K562 (cell line): ENCODE results near the gene CTTNBP2NL. TPM values are rescaled to one million over a fixed set of nuclear protein-coding genes. Genes with fewer than 3 reads are reported as not detected.

Source experiments
- ATAC-seq: fragments of 200-7000 bp; cut with Tn5 transposase; 3 replicates; pipeline ENCODE4 v1.9.1; 2020; ENCODE audit warnings: moderate library complexity
- BruUV-seq: library from RNA; stranded (reverse); fragments of 400-500 nt; replicated peaks from 2 replicates; lab custom pipeline; 2021; lab: Mats Ljungman, UMichigan
- CTCF ChIA-PET: fragments of 300-600 bp; formaldehyde crosslinking; extraction: SDS; loops from one replicate; lab custom pipeline; 2021; ENCODE audit warnings: low intra/inter-chr PET ratio; lab: Yijun Ruan, JAX
- POLR2A ChIA-PET: fragments of 300-600, 350-650 bp; sonication (Branson Sonifier 250); formaldehyde crosslinking; extraction: SDS; loops from one replicate; lab custom pipeline; 2021; ENCODE audit warnings: antibody characterized with exemption, inconsistent platforms; lab: Yijun Ruan, JAX
- DNase-seq, 4 experiments: peaks; one replicate each; pipeline versions ENCODE4 v3.0.0 to v3.0.0-alpha.2; 2011 to 2018; ENCODE audit warnings: low spot score in 3 of 4, mixed read lengths in 3 of 4; ENCODE audit errors: extremely low read depth in 1 of 4
- FAIRE-seq: peaks from 2 replicates; lab custom pipeline; 2011; peaks lifted over from hg19 to GRCh38; lab: Jason Lieb, UNC
- H2AFZ ChIP-seq: 2 replicates; pipeline ENCODE4 v1.6.0; 2011; ENCODE audit warnings: low read depth, low read length, control low read depth, inconsistent platforms
- H3K27ac ChIP-seq: fragments of 200-600 bp; 3 replicates; pipeline ENCODE4 v1.8.0; 2011; ENCODE audit warnings: low read depth, mild to moderate bottlenecking, control low read depth, inconsistent platforms, low read length, moderate library complexity, mixed read lengths; ENCODE audit errors: extremely low read depth
- H3K27me3 ChIP-seq, 2 experiments: fragments of 300-600 bp in 1 of 2; 2 replicates in 1 of 2; 3 replicates in 1 of 2; pipeline versions ENCODE4 v1.6.0 to v1.8.0; 2011; ENCODE audit warnings: inconsistent platforms in 2 of 2, low read length in 2 of 2, mild to moderate bottlenecking in 1 of 2, mixed read lengths in 1 of 2, moderate library complexity in 1 of 2; ENCODE audit not compliant: control insufficient read depth in 2 of 2, insufficient read depth in 2 of 2
- H3K36me3 ChIP-seq: fragments of 300-600 bp; 3 replicates; pipeline ENCODE4 v1.8.0; 2011; ENCODE audit warnings: mild to moderate bottlenecking, low read length, inconsistent platforms; ENCODE audit not compliant: control insufficient read depth, insufficient read depth
- H3K4me1 ChIP-seq, 2 experiments: fragments of 200-600 bp in 1 of 2; replicated peaks in 1 of 2; 2 replicates in 1 of 2; 3 replicates in 1 of 2; pipeline versions ENCODE4 v1.5.1 to v1.8.0; 2011; ENCODE audit warnings: inconsistent platforms in 2 of 2, low read length in 2 of 2, mild to moderate bottlenecking in 1 of 2, mixed read lengths in 1 of 2, moderate library complexity in 1 of 2; ENCODE audit not compliant: control insufficient read depth in 2 of 2, insufficient read depth in 2 of 2
- H3K4me2 ChIP-seq: 2 replicates; pipeline ENCODE4 v1.6.1; 2011; ENCODE audit warnings: low read length, control low read depth, inconsistent platforms, mixed read lengths; ENCODE audit not compliant: insufficient read depth
- H3K4me3 ChIP-seq: fragments of 200-600 bp; sonication (generic), shearing (Covaris generic); 2 replicates; pipeline ENCODE4 v1.5.1; 2016; ENCODE audit warnings: control low read depth, inconsistent platforms
- H3K79me2 ChIP-seq: fragments of 200-600 bp; 3 replicates; pipeline ENCODE4 v1.8.0; 2011; ENCODE audit warnings: low read length, inconsistent platforms; ENCODE audit not compliant: control insufficient read depth, insufficient read depth
- H3K9ac ChIP-seq, 2 experiments: 2 replicates each; pipeline versions ENCODE4 v1.6.0 to v1.6.1; 2011; ENCODE audit warnings: low read depth in 2 of 2, low read length in 2 of 2, control low read depth in 1 of 2, inconsistent platforms in 1 of 2, mild to moderate bottlenecking in 1 of 2, mixed read lengths in 1 of 2; ENCODE audit not compliant: insufficient read depth in 1 of 2
- H3K9me1 ChIP-seq: one replicate; pipeline ENCODE4 v1.6.0; 2011; ENCODE audit warnings: inconsistent platforms, mild to moderate bottlenecking, low read length, moderate library complexity; ENCODE audit not compliant: control insufficient read depth, insufficient read depth
- H3K9me3 ChIP-seq: replicated peaks from 2 replicates; pipeline ENCODE4 v1.5.1; 2011; ENCODE audit warnings: low read depth, low read length, inconsistent platforms; ENCODE audit not compliant: control insufficient read depth, insufficient read depth
- H4K20me1 ChIP-seq: replicated peaks from 2 replicates; pipeline ENCODE4 v1.6.1; 2011; ENCODE audit warnings: low read length, inconsistent platforms, mixed read lengths; ENCODE audit not compliant: control insufficient read depth, insufficient read depth
- ARNT ChIP-seq, 2 experiments: fragments of 450-650 bp; IDR thresholded peaks; 2 replicates each; pipeline ENCODE4 v1.6.1; 2016; ENCODE audit warnings: mild to moderate bottlenecking in 1 of 2
- ETV5 ChIP-seq: sonication (generic); formaldehyde crosslinking; IDR thresholded peaks from 2 replicates; pipeline ENCODE4 v1.4.0; 2020; ENCODE audit warnings: low read depth, mild to moderate bottlenecking, missing genetic modification reagents
- GTF2A2 ChIP-seq: IDR thresholded peaks from 2 replicates; pipeline ENCODE4 v1.6.1; 2016; ENCODE audit warnings: mild to moderate bottlenecking, missing genetic modification characterization, missing compliant biosample characterization
- MAZ ChIP-seq, 2 experiments: fragments of 450-650 bp in 1 of 2; sonication (generic) in 1 of 2; formaldehyde crosslinking; IDR thresholded peaks in 1 of 2; conservative IDR thresholded peaks in 1 of 2; 2 replicates each; pipeline versions ENCODE4 v1.4.0 to v1.5.0; 2020; ENCODE audit warnings: mild to moderate bottlenecking in 1 of 2, missing genetic modification reagents in 1 of 2
- MCM2 ChIP-seq: fragments of 450-650 bp; IDR thresholded peaks from 2 replicates; pipeline ENCODE4 v1.6.1; 2017; ENCODE audit warnings: low read depth, mild to moderate bottlenecking
- POLR2G ChIP-seq: fragments of 200-400 bp; formaldehyde crosslinking; IDR thresholded peaks from 2 replicates; pipeline ENCODE4 v1.6.1; 2017; ENCODE audit warnings: low read depth, mild to moderate bottlenecking, antibody characterized with exemption, low read length, moderate library complexity
- PYGO2 ChIP-seq: fragments of 450-650 bp; IDR thresholded peaks from 2 replicates; pipeline ENCODE4 v1.6.1; 2016; ENCODE audit warnings: mild to moderate bottlenecking, missing genetic modification characterization, moderate library complexity, missing compliant biosample characterization
- RBM39 ChIP-seq: fragments of 200-400 bp; formaldehyde crosslinking; optimal IDR thresholded peaks from 2 replicates; pipeline ENCODE3; 2018; ENCODE audit warnings: low read depth, low read length
- SLC30A9 ChIP-seq: fragments of 250-450 bp; sonication (Bioruptor Pico); IDR thresholded peaks from 2 replicates; pipeline ENCODE4 v1.8.0; 2022; ENCODE audit warnings: mild to moderate bottlenecking, moderate library complexity
- SP1 ChIP-seq: sonication (generic); formaldehyde crosslinking; IDR thresholded peaks from 2 replicates; pipeline ENCODE4 v1.8.1; 2022; ENCODE audit warnings: mild to moderate bottlenecking, missing genetic modification reagents
- ZNF133 ChIP-seq: fragments of 250-450 bp; sonication (Bioruptor Pico); IDR thresholded peaks from 2 replicates; pipeline ENCODE4 v1.4.0; 2020; ENCODE audit warnings: mild to moderate bottlenecking
- ZNF165 ChIP-seq: fragments of 250-450 bp; sonication (Bioruptor Pico); IDR thresholded peaks from 2 replicates; pipeline ENCODE4 v1.4.0; 2020; ENCODE audit warnings: borderline replicate concordance
- ZNF197 ChIP-seq: fragments of 200-800 bp; sonication (Bioruptor generic); IDR thresholded peaks from 2 replicates; pipeline ENCODE4 v1.6.1; 2016; ENCODE audit warnings: low read depth, missing genetic modification characterization, missing compliant biosample characterization
- ZNF445 ChIP-seq: fragments of 250-450 bp; sonication (Bioruptor Pico); IDR thresholded peaks from 2 replicates; pipeline ENCODE4 v1.4.0; 2020; ENCODE audit warnings: low read depth, mild to moderate bottlenecking, moderate library complexity
- ZNF695 ChIP-seq: fragments of 450-650 bp; formaldehyde crosslinking; IDR thresholded peaks from 2 replicates; pipeline ENCODE4 v1.4.0; 2020; ENCODE audit warnings: mild to moderate bottlenecking, moderate library complexity
- ZNF79 ChIP-seq: fragments of 250-450 bp; sonication (Bioruptor Pico); IDR thresholded peaks from 2 replicates; pipeline ENCODE4 v1.4.0; 2020; ENCODE audit warnings: low read depth, mild to moderate bottlenecking, moderate library complexity
- WGBS: fragments of 100-300 bp; shearing (Covaris generic); methylation state at CpG from one replicate; pipeline ENCODE4 v1.1.6; 2016; ENCODE audit warnings: low coverage, mixed read lengths; ENCODE audit not compliant: insufficient coverage; ENCODE audit errors: missing lambda C conversion rate; 5-methylcytosine and 5-hydroxymethylcytosine counted together
- in situ Hi-C: fragments of 300-500 bp; cut with MboI; formaldehyde crosslinking; loops from 4 replicates; pipeline ENCODE4 v1.15.0; 2018; ENCODE audit warnings: inconsistent platforms, mixed read lengths
- intact Hi-C: fragments of 100-400 bp; cut with micrococcal nuclease; formaldehyde crosslinking; loops from 2 replicates; pipeline ENCODE4 v1.14.2; 2022
- polyA plus RNA-seq, 8 experiments: library from polyadenylated mRNA; depleted of rRNA in 4 of 8; stranded (reverse) in 5 of 8; unstranded in 3 of 8; fragments of >200 nt; fragmentation: Nextera tagmentation in 2 of 8; fragmentation: Illumina TruSeq in 1 of 8; extraction: Ambion mirVana in 2 of 8; extraction: Trizol in 1 of 8; gene quantifications; 2 replicates each; pipeline versions ENCODE4 v1.2.1 to v1.2.3, GENCODE V29; 2011 to 2014; ENCODE audit warnings: inconsistent platforms in 1 of 8, missing spikeins in 1 of 8
- total RNA-seq, 7 experiments: library from RNA; depleted of rRNA in 6 of 7; stranded (reverse); fragments of >200 nt in 6 of 7; fragmentation: Illumina TruSeq in 2 of 7; extraction: Trizol in 2 of 7; gene quantifications; 2 replicates each; pipeline versions ENCODE4 v1.2.1 to v1.2.3, GENCODE V29; 2011 to 2021; ENCODE audit warnings: low replicate concordance in 1 of 7
- TF ChIP-seq, protein P1 (sequence below): fragments of 250-450 bp; sonication (Bioruptor Pico); IDR thresholded peaks from 2 replicates; pipeline ENCODE4 v1.5.0; 2021

CTTNBP2NL gene
- total and polyA plus RNA-seq, 9 of the 15 experiments (the other 6 are each of a cell fraction or from before 2014, with no cell fraction given) = 0.27 to 1.4 (median 0.62) TPM

GRCh38 chr1:112418099-112418892 lies 22.3 kb downstream of the CTTNBP2NL start:
- H3K79me2 ChIP-seq = no peaks in the 10 kb centered on the region
- intact Hi-C loops = no loop called here
- CTCF ChIA-PET = interaction anchor here (0.6 kb wide), 1 partner anchor 44 kb away, joined by 3 read pairs; no protein-coding TSS in a partner anchor

More at GRCh38 chr1:112418099-112418892, 22.3 kb downstream of the CTTNBP2NL start:
- in situ Hi-C loops = no loop called here
- TF ChIP-seq GTF2A2 (no peak), ZNF445 (CRISPR knock-in tag) (no peak), MAZ (CRISPR knock-in tag; conservative IDR thresholded peaks at IDR 0.05 in 1 of 2, IDR thresholded peaks at IDR 0.05 in 1 of 2) (no peak), SP1 (no peak), ZNF165 (no peak), SLC30A9 (CRISPR knock-in tag) (no peak), ARNT (IDR thresholded peaks at IDR 0.05) (no peak), RBM39 (no peak), ZNF197 (CRISPR knock-in tag) (no peak), PYGO2 (tag) (no peak), ETV5 (CRISPR knock-in tag) (no peak), ZNF79 (CRISPR knock-in tag) (no peak), POLR2G (no peak), ZNF133 (no peak), ZNF695 (CRISPR knock-in tag) (no peak), MCM2 (no peak)
- TF ChIP-seq, protein P1, sequence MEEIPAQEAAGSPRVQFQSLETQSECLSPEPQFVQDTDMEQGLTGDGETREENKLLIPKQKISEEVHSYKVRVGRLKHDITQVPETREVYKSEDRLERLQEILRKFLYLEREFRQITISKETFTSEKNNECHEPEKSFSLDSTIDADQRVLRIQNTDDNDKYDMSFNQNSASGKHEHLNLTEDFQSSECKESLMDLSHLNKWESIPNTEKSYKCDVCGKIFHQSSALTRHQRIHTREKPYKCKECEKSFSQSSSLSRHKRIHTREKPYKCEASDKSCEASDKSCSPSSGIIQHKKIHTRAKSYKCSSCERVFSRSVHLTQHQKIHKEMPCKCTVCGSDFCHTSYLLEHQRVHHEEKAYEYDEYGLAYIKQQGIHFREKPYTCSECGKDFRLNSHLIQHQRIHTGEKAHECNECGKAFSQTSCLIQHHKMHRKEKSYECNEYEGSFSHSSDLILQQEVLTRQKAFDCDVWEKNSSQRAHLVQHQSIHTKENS = no peak
- no peak for ATAC-seq
- BruUV-seq = no TSS peak
- Histone ChIP-seq H3K9me1 (no peaks in the 10 kb centered on the region), H3K27me3 (peaks cover 0 to 3% of the 10 kb centered on the region in 2 experiments; a peak in 1 of 5 replicates), H3K4me1 (no peaks in the 10 kb centered on the region), H3K27ac (no peak overlapping the region), H3K9ac (no peak overlapping the region), H2AFZ (no peak overlapping the region), H3K9me3 (no peaks in the 10 kb centered on the region), H4K20me1 (no peaks in the 10 kb centered on the region), H3K4me3 (no peak overlapping the region), H3K4me2 (no peak overlapping the region), H3K36me3 (no peaks in the 10 kb centered on the region)
- FAIRE-seq = no peak
- DNase-seq = no peak
- 6% methylated on average over 2 of the region's 2 CpGs for WGBS
- POLR2A ChIA-PET = no interaction called here
